ENCODE measurements around the gene TBC1D2.

Gene TBC1D2

DNA sequence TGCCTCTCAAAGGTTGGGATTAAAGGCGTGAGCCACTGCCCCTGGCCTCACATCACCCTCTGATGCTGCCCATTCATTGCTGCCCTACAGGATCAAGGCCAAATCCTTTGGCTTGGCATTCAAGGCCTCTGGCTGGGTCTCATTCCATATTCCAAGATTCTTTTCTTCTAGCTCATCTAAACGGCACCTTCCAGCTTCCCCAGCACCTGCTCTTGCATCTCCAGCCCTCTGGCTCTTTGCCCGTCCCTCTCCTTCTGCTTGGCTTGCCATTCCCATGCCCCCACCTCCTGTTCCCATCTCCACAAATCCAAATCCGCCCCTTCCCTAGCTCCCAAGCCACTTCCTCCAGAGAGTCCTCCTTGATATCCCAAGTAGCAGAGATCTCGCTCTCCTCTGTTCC lies 96.1 kb downstream of the TBC1D2 start:
- DNase-seq, result no peak

GRCh38 chr9:98158071-98158831 lies 97.2 kb downstream of the TBC1D2 start:
- DNase-seq, result no peak

DNA sequence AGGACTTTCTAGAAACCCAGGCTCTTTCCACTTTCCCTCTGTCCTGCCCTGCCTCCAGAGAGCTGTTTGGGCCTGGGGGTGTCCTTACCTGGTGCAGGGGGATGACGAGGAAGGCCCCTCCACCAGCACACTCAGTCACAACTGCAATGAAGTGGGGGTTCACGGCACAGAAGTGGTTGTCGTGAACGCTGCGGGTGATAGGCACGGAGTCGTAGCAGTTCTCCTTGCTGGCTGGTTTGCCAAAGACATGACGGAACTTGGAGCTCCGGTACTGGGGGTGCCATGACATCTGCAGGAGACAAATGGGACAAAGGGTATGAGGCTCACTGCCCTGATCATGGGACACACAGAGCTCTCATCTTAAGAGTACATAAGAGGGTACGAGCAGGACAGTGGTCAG lies 98.1 kb downstream of the TBC1D2 start:
- DNase-seq, result no peak

DNA sequence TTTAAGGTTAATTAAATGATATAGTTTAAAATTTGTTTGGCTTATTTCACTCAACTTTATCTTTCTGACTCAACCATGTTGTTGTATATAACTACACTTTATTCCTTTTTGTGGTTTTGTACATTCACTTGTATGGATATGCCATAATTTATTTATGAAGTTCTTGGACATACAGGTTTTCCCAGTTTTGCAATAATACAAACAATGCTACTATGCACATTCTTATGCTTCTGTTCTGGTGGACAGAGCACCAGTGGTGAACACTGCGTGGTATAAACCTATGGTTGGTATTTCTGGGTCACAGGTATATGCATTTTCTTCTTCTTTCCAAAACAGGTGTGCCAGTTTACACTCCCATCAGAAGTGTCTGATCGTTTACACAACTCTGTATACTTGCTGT lies 100.8 kb downstream of the TBC1D2 start:
- DNase-seq, result no peak

GRCh38 chr9:98152526-98152925 lies 102.9 kb downstream of the TBC1D2 start:
- DNase-seq, result no peak

- no peak for DNase-seq
Measured at GRCh38 chr9:98150721-98151120, 104.7 kb downstream of the TBC1D2 start.

DNA sequence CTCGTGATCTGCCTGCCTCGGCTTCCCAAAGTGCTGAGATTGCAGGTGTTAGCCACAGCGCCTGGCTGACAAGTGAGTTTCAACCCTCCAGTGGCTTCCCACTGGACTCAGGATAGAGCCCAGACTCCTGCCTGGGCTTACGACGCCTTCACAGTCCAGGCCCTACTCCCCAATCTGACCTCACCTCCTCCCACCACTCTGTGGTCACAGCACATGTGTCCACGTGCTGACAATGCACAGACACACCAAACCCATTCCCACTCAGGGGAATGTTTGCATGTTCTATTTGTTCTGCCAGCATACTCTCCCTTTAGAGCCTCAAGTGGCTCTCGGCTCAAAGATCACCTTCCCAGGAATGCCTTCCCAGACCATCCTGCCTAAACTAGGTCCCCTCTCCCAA lies 105.3 kb downstream of the TBC1D2 start:
- DNase-seq, result no peak

- DNase-seq, result no peak
Measured at GRCh38 chr9:98149422-98149821, 106.0 kb downstream of the TBC1D2 start.
